Measurements from ENCODE around the gene DLGAP1. TPM values are rescaled to one million over a fixed set of nuclear protein-coding genes. Genes with fewer than 3 reads are reported as not detected.

The DLGAP1 gene
- total and polyA plus RNA-seq, 9 donors: 2.0 to 42.7 (median 3.8) TPM

- intact Hi-C loops (cut with DNase I): no loop called here
- H3K4me3 ChIP-seq: no peak overlapping the region
Observed at GRCh38 chr18:4441098-4441497, 14.0 kb downstream of the DLGAP1 start.

GRCh38 chr18:4438938-4439337 lies 16.2 kb downstream of the DLGAP1 start:
- no peaks in the 10 kb centered on the region for H3K4me1 ChIP-seq (ENCODE audit: insufficient read depth)
- H3K27me3 ChIP-seq: no peaks in the 10 kb centered on the region
- intact Hi-C loops (cut with DNase I): no loop called here
- H3K27ac ChIP-seq: no peak overlapping the region
- 66 to 71% (median 68%) methylated on average over 5 of the region's 5 CpGs for WGBS, 3 donors
- H3K9me3 ChIP-seq: no peaks in the 10 kb centered on the region
- H3K4me3 ChIP-seq: no peak overlapping the region
- no peaks in the 10 kb centered on the region for H3K36me3 ChIP-seq
- no peak for TF ChIP-seq CTCF (IDR thresholded peaks at IDR 0.05)
- no peak for DNase-seq

More at GRCh38 chr18:4441098-4441497, 14.0 kb downstream of the DLGAP1 start:
- no peak overlapping the region for H3K27ac ChIP-seq
- H3K9me3 ChIP-seq: no peaks in the 10 kb centered on the region
- 58 to 66% (median 65%) methylated on average over 2 of the region's 2 CpGs for WGBS, 3 donors
- DNase-seq: no peak
- H3K4me1 ChIP-seq (ENCODE audit: insufficient read depth): no peaks in the 10 kb centered on the region
- H3K36me3 ChIP-seq: no peaks in the 10 kb centered on the region
- no peaks in the 10 kb centered on the region for H3K27me3 ChIP-seq
- TF ChIP-seq POLR2A (IDR thresholded peaks at IDR 0.05) (no peak), EP300 (IDR thresholded peaks at IDR 0.05) (no peak), CTCF (IDR thresholded peaks at IDR 0.05) (no peak)

GRCh38 chr18:4433717-4434116 lies 21.4 kb downstream of the DLGAP1 start:
- Histone ChIP-seq H3K4me1 (ENCODE audit: insufficient read depth) (no peaks in the 10 kb centered on the region), H3K4me3 (no peak overlapping the region), H3K36me3 (no peaks in the 10 kb centered on the region), H3K9me3 (no peaks in the 10 kb centered on the region), H3K27ac (no peak overlapping the region), H3K27me3 (no peaks in the 10 kb centered on the region)
- TF ChIP-seq POLR2A (IDR thresholded peaks at IDR 0.05) (no peak), EP300 (IDR thresholded peaks at IDR 0.05) (no peak), CTCF (IDR thresholded peaks at IDR 0.05) (no peak)
- intact Hi-C loops (cut with DNase I): no loop called here
- 84 to 88% (median 86%) methylated on average over 1 of the region's 1 CpG for WGBS, 3 donors
- no peak for DNase-seq

- no peak for TF ChIP-seq EP300 (IDR thresholded peaks at IDR 0.05)
- no peak for TF ChIP-seq POLR2A (IDR thresholded peaks at IDR 0.05)
- TF ChIP-seq CTCF (IDR thresholded peaks at IDR 0.05): no peak
Observed at GRCh38 chr18:4430836-4431235, 24.3 kb downstream of the DLGAP1 start.

GRCh38 chr18:4417714-4418113 lies 37.4 kb downstream of the DLGAP1 start:
- no peak for DNase-seq
- 77 to 83% (median 77%) methylated on average over 4 of the region's 4 CpGs for WGBS, 3 donors
- TF ChIP-seq POLR2A (IDR thresholded peaks at IDR 0.05) (no peak), CTCF (IDR thresholded peaks at IDR 0.05) (no peak), EP300 (IDR thresholded peaks at IDR 0.05) (no peak)

More at GRCh38 chr18:4430836-4431235, 24.3 kb downstream of the DLGAP1 start:
- intact Hi-C loops (cut with DNase I): no loop called here
- H3K36me3 ChIP-seq: no peaks in the 10 kb centered on the region
- DNase-seq: no peak
- 72 to 77% (median 76%) methylated on average over 5 of the region's 5 CpGs for WGBS, 3 donors
- H3K4me1 ChIP-seq (ENCODE audit: insufficient read depth): no peaks in the 10 kb centered on the region
- no peaks in the 10 kb centered on the region for H3K27me3 ChIP-seq
- no peaks in the 10 kb centered on the region for H3K9me3 ChIP-seq
- no peak overlapping the region for H3K27ac ChIP-seq
- H3K4me3 ChIP-seq: no peak overlapping the region

More at GRCh38 chr18:4417714-4418113, 37.4 kb downstream of the DLGAP1 start:
- Histone ChIP-seq H3K4me3 (no peak overlapping the region), H3K27ac (no peak overlapping the region), H3K9me3 (no peaks in the 10 kb centered on the region), H3K4me1 (ENCODE audit: insufficient read depth) (no peaks in the 10 kb centered on the region), H3K36me3 (no peaks in the 10 kb centered on the region), H3K27me3 (no peaks in the 10 kb centered on the region)
- intact Hi-C loops (cut with DNase I): no loop called here
